ENCODE measurements around the gene MCM9.

Gene MCM9

GRCh38 chr6:118932421-118932820 is 2.5 kb downstream of the MCM9 start:
- DNase-seq (ENCODE audit: low read depth in 2 of 2) = no peak

GRCh38 chr6:118931436-118931835 is 3.5 kb downstream of the MCM9 start:
- no peak for DNase-seq (ENCODE audit: low read depth in 2 of 2)

- DNase-seq (ENCODE audit: low read depth in 2 of 2) = no peak
Observed at GRCh38 chr6:118930680-118931079, 4.3 kb downstream of the MCM9 start.

GRCh38 chr6:118923035-118923434 is 11.9 kb downstream of the MCM9 start:
- no peak for DNase-seq (ENCODE audit: low read depth in 2 of 2)

- DNase-seq (ENCODE audit: low read depth in 2 of 2) = no peak
Observed at GRCh38 chr6:118921084-118921483, 13.9 kb downstream of the MCM9 start.

GRCh38 chr6:118918329-118918725 is 16.6 kb downstream of the MCM9 start:
- DNase-seq (ENCODE audit: low read depth in 2 of 2) = no peak

GRCh38 chr6:118917546-118918328 is 17.2 kb downstream of the MCM9 start:
- DNase-seq (ENCODE audit: low read depth in 2 of 2) = no peak

- DNase-seq (ENCODE audit: low read depth in 2 of 2) = no peak
Observed at GRCh38 chr6:118914598-118914997, 20.4 kb downstream of the MCM9 start.

GRCh38 chr6:118913161-118913560 is 21.8 kb downstream of the MCM9 start:
- no peak for DNase-seq (ENCODE audit: low read depth in 2 of 2)

- no peak for DNase-seq (ENCODE audit: low read depth in 2 of 2)
Observed at GRCh38 chr6:118912646-118913045, 22.3 kb downstream of the MCM9 start.

- no peak for DNase-seq (ENCODE audit: low read depth in 2 of 2)
Observed at GRCh38 chr6:118908441-118908840, 26.5 kb downstream of the MCM9 start.

- DNase-seq (ENCODE audit: low read depth in 2 of 2) = no peak
Observed at GRCh38 chr6:118905851-118906250, 29.1 kb downstream of the MCM9 start.

- DNase-seq (ENCODE audit: low read depth in 2 of 2) = no peak
Observed at GRCh38 chr6:118905084-118905483, 29.9 kb downstream of the MCM9 start.

GRCh38 chr6:118903691-118904090 is 31.3 kb downstream of the MCM9 start:
- DNase-seq (ENCODE audit: low read depth in 2 of 2) = no peak

GRCh38 chr6:118903138-118903537 is 31.8 kb downstream of the MCM9 start:
- DNase-seq (ENCODE audit: low read depth in 2 of 2) = no peak

- DNase-seq (ENCODE audit: low read depth in 2 of 2) = no peak
Observed at GRCh38 chr6:118902726-118903125, 32.2 kb downstream of the MCM9 start.

GRCh38 chr6:118899948-118900347 is 35.0 kb downstream of the MCM9 start:
- DNase-seq (ENCODE audit: low read depth in 2 of 2) = no peak

GRCh38 chr6:118897386-118897785 is 37.6 kb downstream of the MCM9 start:
- no peak for DNase-seq (ENCODE audit: low read depth in 2 of 2)

- no peak for DNase-seq (ENCODE audit: low read depth in 2 of 2)
Observed at GRCh38 chr6:118896339-118897136, 38.4 kb downstream of the MCM9 start.

- DNase-seq (ENCODE audit: low read depth in 2 of 2) = no peak
Observed at GRCh38 chr6:118895859-118896258, 39.1 kb downstream of the MCM9 start.

- DNase-seq (ENCODE audit: low read depth in 2 of 2) = no peak
Observed at GRCh38 chr6:118895261-118895560, 39.7 kb downstream of the MCM9 start.

GRCh38 chr6:118894425-118895260 is 40.3 kb downstream of the MCM9 start:
- DNase-seq (ENCODE audit: low read depth in 2 of 2) = peak; percentile 25 to 40

Data from stimulated activated CD4-positive, alpha-beta T cell treated with anti-CD3 and anti-CD28 coated beads, Interleukin-15, amount 100 ng/mL, for 48 hours (primary cell).